Left ventricle myocardium inferior (tissue), 1 donor: ENCODE results near the gene OR10H4. TPM values are rescaled to one million over a fixed set of nuclear protein-coding genes. Genes with fewer than 3 reads are reported as not detected.
"Not testable (repeated sequence)": the region's sequence is repeated elsewhere in the genome, so short reads cannot be mapped to it uniquely, and the experiment has no call there.

Source experiments
- DNase-seq: peaks from one replicate; pipeline ENCODE4 v3.0.0-alpha.2; 2020
- H3K27ac ChIP-seq: fragments of 200-600 bp; replicated peaks from 2 replicates; pipeline ENCODE4 v1.8.0; 2021
- H3K27me3 ChIP-seq: fragments of 200-600 bp; 2 replicates; pipeline ENCODE4 v1.8.0; 2021; ENCODE audit warnings: low read depth
- H3K36me3 ChIP-seq: fragments of 200-600 bp; 2 replicates; pipeline ENCODE4 v1.8.0; 2021
- H3K4me1 ChIP-seq: fragments of 200-600 bp; 2 replicates; pipeline ENCODE4 v1.8.0; 2021
- H3K4me3 ChIP-seq: fragments of 200-600 bp; 2 replicates; pipeline ENCODE4 v1.8.0; 2021; ENCODE audit warnings: mild to moderate bottlenecking, moderate library complexity
- H3K9me3 ChIP-seq: fragments of 200-600 bp; replicated peaks from 2 replicates; pipeline ENCODE4 v1.8.0; 2021
- CTCF ChIP-seq: fragments of 200-600 bp; IDR thresholded peaks from 2 replicates; pipeline ENCODE4 v1.8.0; 2021; ENCODE audit warnings: antibody characterized with exemption, mild to moderate bottlenecking, borderline replicate concordance
- intact Hi-C: fragments of 100-400 bp; cut with micrococcal nuclease; formaldehyde crosslinking; loops from one replicate; pipeline ENCODE4 v1.11.0; 2022
- long read RNA-seq: library from polyadenylated mRNA; unstranded; transcript quantifications from one replicate; pipeline ENCODE4 v2.0.0, GENCODE V29; 2021
- total RNA-seq: library from RNA; stranded (reverse); fragmentation: NEBNext Ultra II Directional; extraction: Animal tissue kit (Norgen Biotek cat#: 25700); gene quantifications from one replicate; pipeline ENCODE4 v1.2.1, GENCODE V29; 2021
- donor health status: DM: no; HTN: yes; CAD: no; lungs with severe emphysema.

The OR10H4 gene, protein sequence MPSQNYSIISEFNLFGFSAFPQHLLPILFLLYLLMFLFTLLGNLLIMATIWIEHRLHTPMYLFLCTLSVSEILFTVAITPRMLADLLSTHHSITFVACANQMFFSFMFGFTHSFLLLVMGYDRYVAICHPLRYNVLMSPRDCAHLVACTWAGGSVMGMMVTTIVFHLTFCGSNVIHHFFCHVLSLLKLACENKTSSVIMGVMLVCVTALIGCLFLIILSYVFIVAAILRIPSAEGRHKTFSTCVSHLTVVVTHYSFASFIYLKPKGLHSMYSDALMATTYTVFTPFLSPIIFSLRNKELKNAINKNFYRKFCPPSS
- not detected for total RNA-seq
- long read RNA-seq = 0 reads

- peaks cover 53% of the 10 kb centered on the region for H3K9me3 ChIP-seq
These were observed at the start of gene OR10H4 for GRCh38 chr19:15948223-15949058. Gene OR10H4 (plus strand): TSS chr19:15949008. CDS start chr19:15949008, 0 bp downstream.

GRCh38 chr19:15899561-15899960, 49.2 kb upstream of the OR10H4 start:
- H3K27me3 ChIP-seq = peaks cover 90% of the 10 kb centered on the region
- intact Hi-C loops, H3K4me1 ChIP-seq, DNase-seq, H3K9me3 ChIP-seq, H3K27ac ChIP-seq, H3K4me3 ChIP-seq, H3K36me3 ChIP-seq: not testable (repeated sequence)

More at GRCh38 chr19:15948223-15949058, at the start of gene OR10H4:
- intact Hi-C loops = no loop called here
- Histone ChIP-seq H3K4me1 (no peaks in the 10 kb centered on the region), H3K4me3 (no peak within 1 kb of the TSS), H3K36me3 (no peaks in the 10 kb centered on the region), H3K27me3 (peaks cover 31% of the 10 kb centered on the region), H3K27ac (no peak within 1 kb of the TSS)
- no peak for TF ChIP-seq CTCF
- DNase-seq = no peak

- intact Hi-C loops, H3K4me1 ChIP-seq, H3K4me3 ChIP-seq, DNase-seq, H3K27ac ChIP-seq, H3K9me3 ChIP-seq, H3K36me3 ChIP-seq: not testable (repeated sequence)
- H3K27me3 ChIP-seq = peaks cover 90% of the 10 kb centered on the region
These were observed 48.8 kb upstream of the OR10H4 start for GRCh38 chr19:15900032-15900431.

DNA sequence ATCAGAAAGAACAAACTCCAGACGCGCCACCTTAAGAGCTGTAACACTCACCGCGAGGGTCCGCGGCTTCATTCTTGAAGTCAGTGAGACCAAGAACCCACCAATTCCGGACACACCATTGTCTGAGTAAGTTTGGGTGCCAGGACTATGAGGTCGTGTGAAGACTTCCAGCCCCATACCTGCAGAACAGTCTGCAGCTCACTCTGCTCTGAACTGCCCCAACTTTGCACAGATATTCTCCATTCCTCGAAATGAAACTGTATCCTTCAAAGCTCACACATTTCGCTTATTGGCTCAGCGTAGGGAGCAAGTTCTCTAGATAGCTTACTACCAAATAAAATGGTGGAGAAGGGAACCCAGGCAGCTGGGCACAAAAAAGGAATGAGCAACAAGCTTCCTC, 48.3 kb upstream of the OR10H4 start:
- Histone ChIP-seq H3K4me1 (no peaks in the 10 kb centered on the region), H3K27me3 (peaks cover 89% of the 10 kb centered on the region), H3K36me3 (no peaks in the 10 kb centered on the region), H3K27ac (no peak overlapping the region), H3K4me3 (no peak overlapping the region), H3K9me3 (no peaks in the 10 kb centered on the region)
- intact Hi-C loops = no loop called here
- DNase-seq = no peak
- TF ChIP-seq CTCF = no peak

DNA sequence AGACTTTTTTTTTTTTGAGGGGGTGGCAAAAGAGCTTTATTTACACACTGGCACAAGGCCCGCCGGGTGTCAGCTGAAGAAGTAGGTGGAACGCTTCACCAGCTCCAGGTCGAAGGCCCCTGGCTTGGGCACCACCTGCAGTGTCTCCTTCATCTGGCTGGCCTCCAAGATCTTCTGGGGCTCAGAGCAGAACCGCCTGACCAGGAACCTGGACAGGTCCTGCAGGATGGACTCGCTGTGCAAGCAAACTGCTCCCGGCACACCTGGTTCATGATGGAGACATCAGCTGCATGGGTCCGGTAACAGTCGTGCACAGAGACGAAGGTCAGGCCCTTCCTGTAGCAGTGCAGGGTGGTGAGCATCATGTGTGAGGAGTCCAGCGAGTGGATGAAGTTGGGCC, 46.6 kb upstream of the OR10H4 start:
- no peaks in the 10 kb centered on the region for H3K4me1 ChIP-seq
- H3K27ac ChIP-seq = no peak overlapping the region
- H3K27me3 ChIP-seq = peaks cover 88% of the 10 kb centered on the region
- intact Hi-C loops = no loop called here
- no peaks in the 10 kb centered on the region for H3K9me3 ChIP-seq
- no peaks in the 10 kb centered on the region for H3K36me3 ChIP-seq
- no peak overlapping the region for H3K4me3 ChIP-seq
- no peak for DNase-seq
- TF ChIP-seq CTCF = no peak

DNA sequence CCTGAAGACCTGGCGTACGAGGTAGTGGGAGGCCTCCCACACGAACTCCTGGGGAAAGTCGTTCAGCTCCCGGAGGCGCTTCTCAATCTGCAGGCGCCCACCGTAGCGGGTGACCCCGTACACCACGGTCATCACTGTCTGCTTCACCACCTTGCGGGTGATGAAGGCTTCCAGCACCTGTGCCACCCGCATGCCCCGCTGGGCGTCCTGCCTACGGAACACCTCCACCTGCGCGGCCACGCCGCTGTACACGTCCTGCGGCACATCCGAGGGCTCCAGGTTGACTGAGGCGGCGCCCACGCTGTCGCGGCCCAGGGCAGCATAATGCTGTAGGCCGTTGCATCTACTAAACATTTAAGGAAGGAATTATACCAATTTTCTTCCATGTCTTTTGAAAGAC, 45.9 kb upstream of the OR10H4 start:
- H3K36me3 ChIP-seq, H3K9me3 ChIP-seq, intact Hi-C loops, H3K4me1 ChIP-seq, H3K27ac ChIP-seq, DNase-seq, H3K4me3 ChIP-seq: not testable (repeated sequence)
- H3K27me3 ChIP-seq = peaks cover 88% of the 10 kb centered on the region

- DNase-seq = no peak
- Histone ChIP-seq H3K27me3 (peaks cover 90% of the 10 kb centered on the region), H3K27ac (no peak overlapping the region), H3K4me1 (no peaks in the 10 kb centered on the region), H3K36me3 (no peaks in the 10 kb centered on the region), H3K9me3 (no peaks in the 10 kb centered on the region), H3K4me3 (no peak overlapping the region)
- intact Hi-C loops = no loop called here
- TF ChIP-seq CTCF = no peak
These were observed 43.8 kb upstream of the OR10H4 start for GRCh38 chr19:15905026-15905425.
